GM18951 (cell line): ENCODE results near the gene PRR4.

Source experiments
- POLR2A ChIP-seq: IDR thresholded peaks from 4 replicates; pipeline ENCODE4 v1.6.1; 2011; ENCODE audit warnings: mild to moderate bottlenecking; ENCODE audit not compliant: insufficient read length, insufficient read depth; ENCODE audit errors: extremely low read depth
- in situ Hi-C: fragments of 300-500 bp; cut with MboI; formaldehyde crosslinking; loops from one replicate; pipeline ENCODE4 v1.12.0; 2022; ENCODE audit warnings: low sequenced_read_pairs, mixed read lengths, inconsistent platforms; ENCODE audit not compliant: unreplicated experiment

Gene PRR4, protein sequence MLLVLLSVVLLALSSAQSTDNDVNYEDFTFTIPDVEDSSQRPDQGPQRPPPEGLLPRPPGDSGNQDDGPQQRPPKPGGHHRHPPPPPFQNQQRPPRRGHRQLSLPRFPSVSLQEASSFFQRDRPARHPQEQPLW

DNA sequence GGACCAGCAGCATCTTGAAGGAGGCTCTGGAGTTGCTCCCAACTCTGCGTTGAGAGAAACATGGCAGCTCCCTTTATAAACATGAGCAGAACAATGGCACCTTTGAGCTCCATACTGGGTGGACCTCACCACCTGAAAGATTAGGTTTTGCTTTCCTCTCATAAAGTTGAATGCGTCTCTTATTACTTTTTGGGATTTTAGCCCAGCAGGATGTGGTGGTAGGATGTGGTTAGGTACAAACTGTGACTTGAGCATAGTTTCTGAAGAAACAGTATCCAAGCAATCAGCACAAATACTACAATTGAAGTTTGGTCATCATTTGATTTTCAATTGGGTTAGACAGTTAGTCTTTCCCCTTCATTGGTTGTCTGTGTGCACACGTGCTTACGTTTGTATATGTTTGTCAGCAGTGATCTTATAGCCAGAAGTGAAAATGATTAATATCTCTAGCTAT is at the start of gene PRR4:
Gene PRR4, minus strand, starts transcription at position 51 of the 454 bp plus-strand sequence. Its CDS starts 38 bp downstream, at position 13.
- TF ChIP-seq POLR2A = no peak
- in situ Hi-C loops = no loop called here

DNA sequence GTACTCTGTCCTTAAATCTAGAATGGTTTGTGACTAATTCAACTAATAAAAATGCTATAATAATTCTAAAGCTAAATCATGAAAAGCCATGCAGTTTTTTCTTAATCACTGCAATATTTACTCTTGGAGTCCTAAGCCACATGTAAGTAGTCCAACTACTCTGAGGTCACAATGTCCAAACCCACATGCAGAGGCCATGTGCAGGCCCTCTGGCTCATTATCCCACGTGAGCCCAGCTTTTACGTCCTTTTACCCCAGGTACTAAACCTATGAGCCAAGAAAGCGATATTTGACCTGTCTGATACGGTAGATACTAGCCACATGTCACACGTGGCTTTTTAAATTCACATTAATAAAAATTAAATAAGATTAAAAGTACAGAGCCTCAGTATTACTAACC is 47.6 kb upstream of the PRR4 start:
- TF ChIP-seq POLR2A = no peak
- in situ Hi-C loops = no loop called here

DNA sequence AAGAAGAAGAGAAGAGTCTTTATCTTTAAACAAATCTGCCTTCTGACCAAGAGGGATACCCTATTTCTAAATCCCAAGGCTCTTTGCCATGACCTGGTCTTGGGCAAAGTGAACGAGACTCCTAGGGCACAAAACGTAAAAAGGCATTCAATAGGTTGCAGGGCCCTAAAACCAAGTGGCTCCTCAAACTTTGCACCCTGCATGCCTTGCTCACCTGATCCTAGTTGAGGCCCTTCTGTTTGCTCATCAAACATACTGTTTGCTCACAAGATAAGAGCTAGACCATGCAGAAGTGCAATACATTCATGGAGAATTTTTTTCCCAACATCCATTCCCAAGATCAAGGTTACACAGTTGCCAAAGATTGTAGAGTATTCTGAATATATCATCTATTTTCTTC is 42.7 kb upstream of the PRR4 start:
- in situ Hi-C loops = no loop called here
- TF ChIP-seq POLR2A = no peak

DNA sequence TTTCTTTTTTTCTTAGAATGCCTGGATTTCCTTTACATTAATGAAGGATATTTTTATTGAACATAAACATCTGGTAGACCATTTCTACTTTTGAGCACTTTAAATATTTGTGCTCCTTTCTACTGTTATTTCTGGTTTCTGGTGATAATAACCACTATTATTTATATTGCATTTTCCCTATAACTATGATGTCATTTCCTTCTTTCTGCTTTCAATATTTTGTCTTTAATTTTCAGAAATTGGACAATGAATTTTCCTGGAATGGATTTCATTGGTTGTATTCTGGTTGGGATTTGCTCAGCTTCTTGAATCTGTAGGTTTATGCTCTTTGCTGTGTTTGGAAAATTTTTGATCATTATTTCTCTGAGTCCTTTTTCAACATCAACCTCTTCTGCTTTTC is 40.0 kb upstream of the PRR4 start:
- in situ Hi-C loops = no loop called here
- TF ChIP-seq POLR2A = no peak

DNA sequence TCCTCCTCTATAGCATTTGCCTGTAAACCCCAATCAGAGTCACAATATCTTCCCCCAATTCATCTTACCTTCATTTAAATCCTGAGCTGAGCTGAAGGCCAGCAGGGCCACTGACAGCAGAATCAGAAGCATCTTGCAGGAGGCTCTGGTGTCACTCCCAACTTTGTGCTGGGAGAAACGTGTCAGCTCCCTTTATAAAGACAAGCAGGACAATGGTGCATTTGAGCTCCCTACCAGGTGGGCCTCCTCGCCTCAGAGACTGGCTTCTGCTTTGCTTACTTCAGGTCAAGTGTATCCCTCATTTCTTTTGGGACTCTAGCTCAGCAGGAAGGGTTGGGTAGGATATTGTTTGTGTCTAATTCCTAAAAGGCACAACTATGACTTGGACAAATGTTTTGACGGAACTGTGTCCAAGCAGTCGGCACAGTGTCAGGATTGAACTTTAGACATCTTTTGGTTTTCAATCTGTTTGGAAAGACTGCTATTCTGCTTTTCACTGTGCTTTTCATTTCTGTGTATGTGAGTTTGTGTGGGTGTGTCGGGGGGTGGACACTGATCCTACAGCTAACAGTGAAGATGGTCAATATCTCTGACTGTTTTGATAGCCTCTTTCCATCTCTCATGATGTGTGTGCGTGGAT is 34.9 kb upstream of the PRR4 start, which contains the start of gene PRH1:
Gene PRH1, minus strand, starts transcription at position 170 of the 640 bp plus-strand sequence. Its CDS starts 38 bp downstream, at position 132.
- TF ChIP-seq POLR2A = no peak

DNA sequence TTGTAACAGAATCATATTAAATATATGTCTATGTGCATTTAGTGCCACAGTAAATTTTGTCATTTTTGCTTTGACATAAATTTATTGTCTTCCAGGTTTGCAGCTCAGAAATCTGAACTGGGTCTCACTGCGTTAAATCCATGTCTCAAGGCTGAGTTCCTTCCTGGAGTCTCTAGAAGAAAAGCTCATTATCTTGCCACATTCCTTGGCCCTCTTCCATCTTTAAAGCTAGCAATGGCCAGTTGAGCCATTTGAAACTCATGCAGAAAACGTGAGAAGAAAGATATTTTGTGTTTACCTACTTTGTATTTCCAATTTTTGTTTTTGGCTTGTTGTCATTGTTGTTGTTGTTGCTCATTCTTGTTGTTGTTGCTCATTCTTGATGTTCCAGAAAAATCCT is 24.1 kb upstream of the PRR4 start:
- no peak for TF ChIP-seq POLR2A
- in situ Hi-C loops = no loop called here

More for the DNA sequence above, 34.9 kb upstream of the PRR4 start, which contains the start of gene PRH1:
- in situ Hi-C loops = no loop called here

DNA sequence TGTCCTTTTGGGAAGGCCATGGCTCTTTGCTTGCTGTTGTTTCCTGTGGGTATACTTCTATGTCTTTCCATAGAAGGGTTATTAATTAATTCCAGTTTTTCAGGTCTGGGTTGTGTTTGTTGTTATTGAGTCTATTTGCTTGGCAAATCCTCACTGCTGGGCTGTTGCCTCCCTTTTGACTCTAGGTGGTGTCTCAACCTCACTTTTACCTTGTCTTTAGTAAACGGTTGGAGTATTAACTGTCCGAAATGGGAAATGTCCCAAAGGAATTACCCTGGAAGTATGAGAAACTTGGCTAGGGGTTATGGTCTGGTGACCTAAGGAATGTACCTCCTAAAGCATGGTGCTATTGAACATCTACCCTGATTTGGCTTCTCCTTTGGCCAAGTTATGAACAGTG is 18.1 kb upstream of the PRR4 start:
- in situ Hi-C loops = no loop called here
- no peak for TF ChIP-seq POLR2A

DNA sequence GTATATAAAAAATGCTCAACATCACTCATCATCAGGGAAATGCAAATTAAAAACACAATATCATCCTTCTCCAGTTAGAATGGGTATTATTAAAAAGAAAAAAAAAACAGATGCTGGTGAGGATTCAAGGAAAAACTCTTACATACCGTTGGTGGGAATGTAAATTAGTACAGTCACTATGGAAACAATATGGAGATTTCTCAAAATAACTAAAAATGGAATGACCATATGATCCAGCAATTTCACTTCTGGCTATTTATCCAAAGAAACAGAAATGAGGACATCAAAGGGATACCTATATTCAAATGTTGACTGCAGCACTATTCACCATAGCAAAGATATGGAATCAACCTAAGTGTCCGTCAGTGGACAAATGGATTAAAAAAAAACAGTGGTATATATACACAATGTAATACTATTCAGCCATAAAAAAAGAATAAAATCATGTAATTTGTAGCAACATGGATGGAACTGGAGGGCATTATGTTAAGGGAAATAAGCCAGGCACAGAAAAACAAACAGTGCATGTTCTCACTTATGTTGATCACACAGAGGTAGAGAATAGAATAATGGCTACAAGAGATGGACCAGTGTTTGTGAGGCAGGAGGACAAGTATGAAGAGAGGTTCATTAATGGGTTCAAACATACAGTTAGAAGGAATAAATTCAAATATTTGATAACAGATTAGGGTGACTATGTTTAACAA is 14.4 kb upstream of the PRR4 start:
- in situ Hi-C loops = no loop called here
- TF ChIP-seq POLR2A = no peak

DNA sequence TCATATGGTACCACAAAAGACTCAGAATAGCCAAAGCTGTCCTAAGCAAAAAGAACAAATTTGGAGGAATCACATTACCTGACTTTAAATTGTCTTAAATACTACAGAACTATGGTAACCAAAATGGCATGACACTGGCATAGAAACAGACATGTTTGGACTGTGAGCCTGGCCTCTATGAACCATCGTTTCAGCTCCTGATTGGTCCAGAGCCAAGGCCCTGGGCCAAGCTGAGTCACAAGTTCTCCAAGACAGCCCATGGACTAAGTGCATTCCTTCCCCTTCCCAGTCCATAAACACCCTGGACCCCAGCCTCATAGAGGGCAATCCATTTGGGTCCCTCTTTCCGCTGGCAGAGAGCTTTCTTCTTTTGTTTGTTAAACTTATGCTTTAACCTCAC is 12.1 kb upstream of the PRR4 start:
- no peak for TF ChIP-seq POLR2A
- in situ Hi-C loops = no loop called here

DNA sequence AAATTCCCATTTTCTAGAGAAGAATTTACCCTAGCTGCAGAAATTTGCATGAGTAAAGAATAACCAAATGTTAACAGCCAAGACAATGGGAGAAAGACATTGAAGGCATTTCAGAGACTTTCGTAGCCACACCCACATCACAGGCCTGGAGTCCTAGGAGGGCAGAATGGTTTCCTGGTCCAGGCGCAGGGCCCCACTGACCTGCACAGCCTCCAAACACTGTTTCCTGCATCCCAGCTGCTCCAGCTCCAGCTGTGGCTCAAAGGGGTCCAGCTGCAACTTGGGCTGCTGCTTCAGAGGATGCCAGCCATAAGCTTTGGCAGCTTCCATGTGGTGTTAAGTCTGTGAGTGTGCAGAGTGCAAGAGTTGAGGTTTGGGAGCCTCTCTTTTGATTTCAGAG is 6.5 kb upstream of the PRR4 start:
- in situ Hi-C loops = no loop called here
- no peak for TF ChIP-seq POLR2A

DNA sequence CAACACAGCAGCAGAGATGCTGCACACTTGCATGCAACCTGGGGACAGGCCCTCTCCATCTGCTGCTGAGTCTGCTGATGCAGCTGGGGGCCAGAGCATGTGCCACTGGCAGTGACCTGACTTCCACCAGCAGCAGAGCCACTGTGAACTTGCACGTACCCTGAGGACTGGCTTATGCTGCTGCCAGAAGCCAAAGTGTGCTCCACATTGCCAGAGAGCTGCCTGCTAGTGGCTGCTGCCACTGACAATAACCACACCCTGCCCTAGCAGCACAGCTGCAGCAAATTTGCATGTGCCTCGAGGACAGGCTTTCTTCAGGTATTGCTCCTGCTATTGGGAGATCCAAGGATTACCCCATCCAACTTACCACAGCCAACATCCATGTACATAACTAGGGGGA is 4.5 kb upstream of the PRR4 start:
- no peak for TF ChIP-seq POLR2A
- in situ Hi-C loops = no loop called here

DNA sequence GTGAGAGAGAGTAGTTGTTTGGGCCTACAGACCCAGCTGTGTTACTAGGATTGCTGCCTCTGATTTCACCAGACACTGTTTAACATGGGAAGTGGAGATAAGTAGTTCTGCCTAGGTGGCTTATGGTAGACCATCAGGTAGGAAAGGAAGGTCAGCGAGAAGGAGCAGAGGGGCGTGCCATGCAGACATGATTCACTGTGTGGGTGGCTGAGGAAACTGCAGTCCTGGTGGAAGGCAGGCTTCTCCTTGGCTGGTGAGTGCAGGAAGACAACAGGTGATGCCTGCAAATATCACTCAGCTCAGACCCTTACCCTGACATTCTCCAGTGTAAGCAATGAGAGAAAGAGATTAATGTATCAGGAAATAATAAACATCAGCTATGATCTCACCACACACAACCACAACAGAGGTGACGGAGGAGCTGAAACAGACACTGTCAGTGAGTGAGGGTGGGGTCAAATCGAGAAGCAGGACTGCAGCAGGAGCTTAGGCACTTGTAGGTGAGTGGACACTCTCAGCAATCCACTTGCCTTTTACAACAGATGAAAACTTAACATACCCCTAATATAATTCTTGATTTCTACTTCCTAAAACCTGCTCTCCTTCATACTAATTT is 2.1 kb upstream of the PRR4 start:
- in situ Hi-C loops = no loop called here
- no peak for TF ChIP-seq POLR2A

DNA sequence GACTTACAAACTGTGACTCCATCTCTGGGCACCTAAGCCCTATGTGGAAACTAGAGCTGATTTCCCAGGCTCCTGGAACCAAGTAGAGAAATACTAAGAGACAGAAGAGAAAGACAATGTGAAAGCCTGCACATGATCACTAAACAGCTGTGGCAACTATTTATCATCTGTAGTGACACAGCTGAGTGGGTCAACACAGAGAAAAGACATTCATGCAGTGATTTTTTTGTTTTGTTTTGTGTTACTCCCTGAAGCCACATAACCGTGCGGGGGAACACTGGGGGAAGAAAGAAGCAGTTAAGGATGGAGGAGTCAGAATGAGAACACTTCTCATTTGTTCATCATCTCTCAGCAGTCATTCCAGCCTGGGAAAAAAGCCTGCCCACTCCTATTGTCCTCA is 1.5 kb downstream of the PRR4 start:
- in situ Hi-C loops = no loop called here
- TF ChIP-seq POLR2A = no peak
